OCI-LY7 (cell line): ENCODE results near the gene SNX2. TPM values are rescaled to one million over a fixed set of nuclear protein-coding genes. Genes with fewer than 3 reads are reported as not detected.

Source experiments
- BruUV-seq: library from RNA; stranded (reverse); fragments of 400-500 nt; replicated peaks from 2 replicates; lab custom pipeline; 2021; lab: Mats Ljungman, UMichigan
- CTCF ChIA-PET: fragments of 300-600 bp; sonication (Branson Sonifier 250); formaldehyde crosslinking; loops from one replicate; lab custom pipeline; 2022; ENCODE audit warnings: antibody characterized with exemption; ENCODE audit not compliant: unreplicated experiment; lab: Charles Lee
- POLR2A ChIA-PET: fragments of 300-600 bp; sonication (Branson Sonifier 250); formaldehyde crosslinking; loops from one replicate; lab custom pipeline; 2022; ENCODE audit warnings: antibody characterized with exemption; lab: Charles Lee
- DNase-seq: peaks from one replicate; pipeline ENCODE4 v3.0.0-alpha.2; 2015; ENCODE audit warnings: low spot score
- H2AFZ ChIP-seq: fragments of 200-600 bp; sonication (generic), shearing (Covaris generic); 2 replicates; pipeline ENCODE4 v1.6.1; 2014; ENCODE audit warnings: mild to moderate bottlenecking, antibody characterized with exemption, low read length, moderate library complexity
- H3K27ac ChIP-seq: fragments of 200-600 bp; sonication (generic); 2 replicates; pipeline ENCODE4 v1.5.1; 2014; ENCODE audit warnings: mixed run types, low read depth, mild to moderate bottlenecking, moderate library complexity, low read length, inconsistent platforms; ENCODE audit not compliant: poor library complexity, severe bottlenecking
- H3K36me3 ChIP-seq: fragments of 200-600 bp; sonication (generic); 2 replicates; pipeline ENCODE4 v1.6.1; 2014; ENCODE audit warnings: mild to moderate bottlenecking, antibody characterized with exemption, low read length, moderate library complexity, mixed read lengths; ENCODE audit not compliant: insufficient read depth
- H3K4me1 ChIP-seq: fragments of 200-600 bp; sonication (generic); 2 replicates; pipeline ENCODE4 v1.5.1; 2014; ENCODE audit warnings: mild to moderate bottlenecking, low read length; ENCODE audit not compliant: insufficient read depth, poor library complexity, severe bottlenecking
- H3K4me2 ChIP-seq: fragments of 200-600 bp; sonication (generic); 2 replicates; pipeline ENCODE4 v1.6.1; 2014; ENCODE audit warnings: mild to moderate bottlenecking, low read length
- H3K4me3 ChIP-seq: fragments of 200-600 bp; sonication (generic); 2 replicates; pipeline ENCODE4 v1.5.1; 2014; ENCODE audit warnings: mild to moderate bottlenecking, low read depth, low read length; ENCODE audit not compliant: poor library complexity, severe bottlenecking
- H3K79me2 ChIP-seq: fragments of 200-600 bp; sonication (generic); 2 replicates; pipeline ENCODE4 v1.6.1; 2016; ENCODE audit warnings: low read depth, mild to moderate bottlenecking, low read length, moderate library complexity, mixed read lengths; ENCODE audit not compliant: insufficient read depth
- H3K9me2 ChIP-seq: fragments of 200-600 bp; sonication (generic); 2 replicates; pipeline ENCODE4 v1.6.1; 2016; ENCODE audit warnings: mild to moderate bottlenecking, low read length, mixed read lengths; ENCODE audit not compliant: insufficient read depth
- H3K9me3 ChIP-seq: fragments of 200-600 bp; sonication (generic); 2 replicates; pipeline ENCODE4 v1.6.1; 2014; ENCODE audit warnings: mild to moderate bottlenecking, mixed run types, low read length, mixed read lengths
- H4K20me1 ChIP-seq: fragments of 200-600 bp; sonication (generic); 2 replicates; pipeline ENCODE4 v1.6.1; 2014; ENCODE audit warnings: mild to moderate bottlenecking, antibody characterized with exemption, low read length, moderate library complexity, mixed read lengths; ENCODE audit not compliant: insufficient read depth
- CTCF ChIP-seq: fragments of 200-600 bp; sonication (generic); conservative IDR thresholded peaks from 2 replicates; pipeline ENCODE4 v1.5.1; 2014; ENCODE audit warnings: mild to moderate bottlenecking, antibody characterized with exemption, low read length, moderate library complexity, mixed read lengths
- EZH2phosphoT487 ChIP-seq: fragments of 200-600 bp; sonication (generic); IDR thresholded peaks from 2 replicates; pipeline ENCODE4 v1.6.1; 2018; ENCODE audit warnings: low read depth, borderline replicate concordance, mild to moderate bottlenecking, mixed run types, antibody characterized with exemption, low read length, moderate library complexity, mixed read lengths
- intact Hi-C: fragments of 100-400 bp; cut with micrococcal nuclease; formaldehyde crosslinking; loops from one replicate; pipeline ENCODE4 v1.10.0; 2022; ENCODE audit not compliant: unreplicated experiment
- total RNA-seq, 2 experiments: library from RNA; depleted of rRNA in 1 of 2; stranded (reverse); fragments of >200 nt in 1 of 2; shearing (Covaris generic) in 1 of 2; gene quantifications; 2 replicates each; pipeline ENCODE4 v1.2.3, GENCODE V29; 2014 to 2022

The SNX2 gene
- total RNA-seq, 2 experiments from 2014 or later: 47.1 to 78.3 TPM

DNA sequence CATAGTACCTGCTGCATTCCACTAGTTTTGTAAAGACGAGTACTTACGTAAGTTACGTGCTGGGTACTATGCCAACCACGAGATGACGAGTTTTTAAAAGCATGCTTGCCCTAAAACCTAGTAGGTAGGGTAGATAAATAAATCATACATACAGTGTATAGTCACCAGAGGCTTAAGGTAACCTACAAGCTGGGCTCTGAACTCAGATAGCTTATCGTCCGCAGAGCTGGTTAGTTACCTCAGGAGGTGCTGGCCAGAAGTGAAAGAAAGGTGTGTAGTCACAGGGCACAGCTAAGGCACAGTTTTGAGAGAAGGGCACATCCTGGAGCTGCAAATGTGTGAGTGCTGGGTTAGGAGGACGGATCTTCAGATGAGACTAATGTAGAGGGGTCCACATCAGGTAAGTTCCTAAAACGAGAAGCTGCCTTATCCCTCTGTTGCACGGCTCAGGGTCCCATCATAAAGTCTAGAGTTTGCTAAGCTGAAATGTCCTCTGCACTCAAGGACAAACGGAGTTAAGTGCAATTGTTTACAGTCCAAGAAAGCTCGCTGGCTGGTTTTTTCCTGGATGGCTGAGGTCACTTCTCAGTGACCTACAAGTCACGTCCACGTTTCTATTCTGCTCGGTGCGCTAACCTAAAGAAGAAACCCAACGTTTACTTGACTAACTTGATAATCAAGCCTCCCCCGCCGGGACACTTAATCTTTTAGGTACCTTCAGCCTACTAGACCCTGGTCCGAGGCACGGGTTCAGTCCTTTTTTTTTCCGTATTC, 69.4 kb downstream of the SNX2 start:
- peak overlapping the region; percentile 76 for H3K4me3 ChIP-seq
- H3K36me3 ChIP-seq: no peaks in the 10 kb centered on the region
- TF ChIP-seq EZH2phosphoT487 (no peak), CTCF (no peak)
- BruUV-seq: no TSS peak
- no peak overlapping the region for H3K27ac ChIP-seq
- no peaks in the 10 kb centered on the region for H3K9me2 ChIP-seq
- H4K20me1 ChIP-seq: no peaks in the 10 kb centered on the region
- intact Hi-C loops: loop anchor here (1.0 to 10.0 kb wide), 2 partner anchors 68 to 140 kb away; no protein-coding TSS in a partner anchor
- H3K9me3 ChIP-seq: no peaks in the 10 kb centered on the region
- H3K4me2 ChIP-seq: peak overlapping the region; percentile 90
- no peaks in the 10 kb centered on the region for H3K79me2 ChIP-seq
- H2AFZ ChIP-seq: peak overlapping the region; percentile 100
- DNase-seq: peak; percentile 16
- POLR2A ChIA-PET: interaction anchor here (0.5 to 2.0 kb wide), 6 partner anchors 9 to 50 kb away, joined by 4 to 7 read pairs (median 4); no protein-coding TSS in a partner anchor
- H3K4me1 ChIP-seq: peaks cover 25% of the 10 kb centered on the region
- CTCF ChIA-PET: interaction anchor here (0.5 kb wide), 1 partner anchor 57 kb away, joined by 3 read pairs; no protein-coding TSS in a partner anchor

GRCh38 chr5:122844910-122845228, 70.0 kb downstream of the SNX2 start:
- Histone ChIP-seq H2AFZ (peak overlapping the region; percentile 100), H3K79me2 (no peaks in the 10 kb centered on the region), H3K4me3 (peak overlapping the region; percentile 76), H3K4me1 (peaks cover 25% of the 10 kb centered on the region), H4K20me1 (no peaks in the 10 kb centered on the region), H3K4me2 (peak overlapping the region; percentile 90), H3K9me2 (no peaks in the 10 kb centered on the region), H3K36me3 (no peaks in the 10 kb centered on the region), H3K27ac (no peak overlapping the region), H3K9me3 (no peaks in the 10 kb centered on the region)
- POLR2A ChIA-PET: interaction anchor here (0.5 to 2.0 kb wide), 7 partner anchors 14 to 235 kb away, joined by 3 to 7 read pairs (median 4); no protein-coding TSS in a partner anchor
- DNase-seq: peak; percentile 6
- CTCF ChIA-PET: interaction anchor here (0.5 kb wide), 1 partner anchor 58 kb away, joined by 3 read pairs; no protein-coding TSS in a partner anchor
- no TSS peak for BruUV-seq
- intact Hi-C loops: loop anchor here (1.0 to 10.0 kb wide), 2 partner anchors 69 to 140 kb away; no protein-coding TSS in a partner anchor
- TF ChIP-seq EZH2phosphoT487 (no peak), CTCF (no peak)
